Gastrocnemius medialis (tissue), 4 donors: ENCODE data around the gene EGFLAM.

Source experiments
- CTCF ChIP-seq, 5 experiments: fragments of 450-650 bp in 3 of 5; fragments of 200-600 bp in 2 of 5; sonication (generic) in 2 of 5; IDR thresholded peaks in 4 of 5; conservative IDR thresholded peaks in 1 of 5; 1 replicate in 4 of 5; 2 replicates in 1 of 5; pipeline ENCODE4 v1.5.1; 2016 to 2019; ENCODE audit warnings: antibody characterized with exemption in 5 of 5, mild to moderate bottlenecking in 3 of 5, moderate library complexity in 3 of 5
- POLR2A ChIP-seq, 2 donors: fragments of 450-650 bp; IDR thresholded peaks; one replicate each; pipeline ENCODE4 v1.6.1; 2017; ENCODE audit warnings: antibody characterized with exemption in 2 of 2, mild to moderate bottlenecking in 2 of 2, moderate library complexity in 2 of 2

GRCh38 chr5:38420246-38420645 lies 161.9 kb downstream of the EGFLAM start:
- TF ChIP-seq POLR2A (IDR thresholded peaks at IDR 0.05) (no peak), CTCF (IDR thresholded peaks at IDR 0.05 in 4 of 5, conservative IDR thresholded peaks at IDR 0.05 in 1 of 5) (no peak)
